Parathyroid adenoma (tissue), 2 donors: ENCODE data around the gene COL15A1.

Experiments
- H2AFZ ChIP-seq: fragments of 300-600 bp; sonication (generic); one replicate; pipeline ENCODE4 v1.7.0; 2017; ENCODE audit warnings: antibody characterized with exemption, mild to moderate bottlenecking
- H3K27ac ChIP-seq: fragments of 300-600 bp; sonication (generic); one replicate; pipeline ENCODE4 v1.7.0; 2017
- H3K27me3 ChIP-seq: fragments of 300-600 bp; sonication (generic); one replicate; pipeline ENCODE4 v1.7.0; 2017; ENCODE audit warnings: low read length; ENCODE audit not compliant: control insufficient read depth, insufficient read depth
- H3K36me3 ChIP-seq: fragments of 300-600 bp; sonication (generic); one replicate; pipeline ENCODE4 v1.7.0; 2017; ENCODE audit warnings: low read length; ENCODE audit not compliant: control insufficient read depth, insufficient read depth
- H3K4me1 ChIP-seq: fragments of 300-600 bp; sonication (generic); one replicate; pipeline ENCODE4 v1.7.0; 2017; ENCODE audit warnings: control low read depth
- H3K4me2 ChIP-seq: fragments of 300-600 bp; sonication (generic); one replicate; pipeline ENCODE4 v1.7.0; 2017; ENCODE audit warnings: low read length
- H3K4me3 ChIP-seq: fragments of 300-600 bp; sonication (generic); one replicate; pipeline ENCODE4 v1.7.0; 2017; ENCODE audit warnings: low read depth, low read length
- H3K79me2 ChIP-seq: fragments of 300-600 bp; sonication (generic); one replicate; pipeline ENCODE4 v1.7.0; 2017; ENCODE audit warnings: control low read depth
- H3K9ac ChIP-seq: fragments of 300-600 bp; sonication (generic); one replicate; pipeline ENCODE4 v1.7.0; 2017; ENCODE audit warnings: mild to moderate bottlenecking
- H3K9me3 ChIP-seq: fragments of 300-600 bp; sonication (generic); one replicate; pipeline ENCODE4 v1.7.0; 2017; ENCODE audit warnings: low read length; ENCODE audit not compliant: control insufficient read depth
- TF ChIP-seq, protein P1 (sequence below): fragments of 300-600 bp; sonication (generic); IDR thresholded peaks from one replicate; pipeline ENCODE4 v1.7.0; 2017; ENCODE audit warnings: antibody characterized with exemption, mild to moderate bottlenecking
- donor health status: primary hyperparathyroidism.

COL15A1 gene

DNA sequence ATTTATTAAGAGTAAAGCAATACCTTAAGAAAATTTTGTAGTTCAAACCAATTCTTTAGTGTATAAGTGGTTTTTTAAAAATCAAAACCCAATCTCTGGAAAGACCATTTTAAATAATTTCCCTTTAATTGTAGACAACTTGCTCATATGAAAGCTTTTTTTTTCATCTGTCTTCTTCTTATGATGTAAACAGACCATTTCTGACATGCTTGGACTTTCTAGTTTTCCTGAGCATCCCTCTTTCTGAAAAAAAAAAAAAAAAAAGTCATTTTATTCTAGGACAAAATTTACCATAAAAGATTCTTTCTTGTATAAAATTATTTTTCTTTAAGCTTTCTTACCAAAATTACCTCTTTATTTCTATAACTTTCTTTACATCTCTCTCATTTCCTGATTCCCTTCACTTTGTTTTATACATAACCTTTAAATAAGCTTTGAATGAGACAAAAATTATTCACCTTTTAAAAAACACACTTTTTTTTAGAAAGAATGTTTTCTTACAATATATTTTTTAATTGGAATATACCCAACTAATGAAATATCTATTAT is 67.5 kb downstream of the COL15A1 start:
- H3K4me2 ChIP-seq, result no peak overlapping the region
- H2AFZ ChIP-seq, result no peak overlapping the region

DNA sequence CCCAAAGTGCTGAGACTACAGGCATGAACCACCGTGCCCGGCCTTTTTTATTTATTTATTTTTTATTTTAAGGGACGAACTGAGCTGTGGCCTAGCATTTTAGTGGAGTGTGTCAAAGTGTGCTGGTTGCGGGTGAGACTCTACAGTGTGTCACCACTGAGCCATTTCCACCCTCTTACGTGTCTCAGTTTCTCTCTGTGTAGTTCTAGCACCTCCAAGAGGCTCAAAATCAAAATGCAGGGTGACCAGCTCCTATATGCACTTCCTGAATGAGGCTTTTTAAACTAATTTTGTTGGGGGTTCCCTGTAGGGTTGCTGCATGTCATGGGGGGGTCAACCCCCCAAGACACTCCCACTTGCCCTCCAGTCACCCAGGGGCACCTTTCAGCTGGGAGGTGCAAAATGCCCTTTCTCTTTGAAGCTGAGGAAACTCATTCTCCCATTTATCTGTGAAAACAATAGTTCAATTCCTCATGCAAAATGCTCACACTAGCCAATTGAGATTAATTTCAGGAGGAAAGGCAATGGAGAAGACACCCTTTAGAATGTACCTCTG is 69.3 kb downstream of the COL15A1 start:
- no peak overlapping the region for H3K9ac ChIP-seq
- no peak overlapping the region for H3K27ac ChIP-seq
- no peaks in the 10 kb centered on the region for H3K9me3 ChIP-seq
- TF ChIP-seq, protein P1, sequence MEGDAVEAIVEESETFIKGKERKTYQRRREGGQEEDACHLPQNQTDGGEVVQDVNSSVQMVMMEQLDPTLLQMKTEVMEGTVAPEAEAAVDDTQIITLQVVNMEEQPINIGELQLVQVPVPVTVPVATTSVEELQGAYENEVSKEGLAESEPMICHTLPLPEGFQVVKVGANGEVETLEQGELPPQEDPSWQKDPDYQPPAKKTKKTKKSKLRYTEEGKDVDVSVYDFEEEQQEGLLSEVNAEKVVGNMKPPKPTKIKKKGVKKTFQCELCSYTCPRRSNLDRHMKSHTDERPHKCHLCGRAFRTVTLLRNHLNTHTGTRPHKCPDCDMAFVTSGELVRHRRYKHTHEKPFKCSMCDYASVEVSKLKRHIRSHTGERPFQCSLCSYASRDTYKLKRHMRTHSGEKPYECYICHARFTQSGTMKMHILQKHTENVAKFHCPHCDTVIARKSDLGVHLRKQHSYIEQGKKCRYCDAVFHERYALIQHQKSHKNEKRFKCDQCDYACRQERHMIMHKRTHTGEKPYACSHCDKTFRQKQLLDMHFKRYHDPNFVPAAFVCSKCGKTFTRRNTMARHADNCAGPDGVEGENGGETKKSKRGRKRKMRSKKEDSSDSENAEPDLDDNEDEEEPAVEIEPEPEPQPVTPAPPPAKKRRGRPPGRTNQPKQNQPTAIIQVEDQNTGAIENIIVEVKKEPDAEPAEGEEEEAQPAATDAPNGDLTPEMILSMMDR, result no peak
- no peak overlapping the region for H3K4me3 ChIP-seq
- H3K36me3 ChIP-seq, result no peaks in the 10 kb centered on the region
- no peak overlapping the region for H2AFZ ChIP-seq
- no peaks in the 10 kb centered on the region for H3K4me1 ChIP-seq
- no peaks in the 10 kb centered on the region for H3K27me3 ChIP-seq
- no peaks in the 10 kb centered on the region for H3K79me2 ChIP-seq
- H3K4me2 ChIP-seq, result no peak overlapping the region

More for the DNA sequence above, 67.5 kb downstream of the COL15A1 start:
- Histone ChIP-seq H3K9me3 (no peaks in the 10 kb centered on the region), H3K4me3 (no peak overlapping the region), H3K36me3 (no peaks in the 10 kb centered on the region), H3K9ac (no peak overlapping the region), H3K4me1 (no peaks in the 10 kb centered on the region), H3K79me2 (no peaks in the 10 kb centered on the region), H3K27ac (no peak overlapping the region), H3K27me3 (no peaks in the 10 kb centered on the region)
- TF ChIP-seq, protein P1, result no peak

DNA sequence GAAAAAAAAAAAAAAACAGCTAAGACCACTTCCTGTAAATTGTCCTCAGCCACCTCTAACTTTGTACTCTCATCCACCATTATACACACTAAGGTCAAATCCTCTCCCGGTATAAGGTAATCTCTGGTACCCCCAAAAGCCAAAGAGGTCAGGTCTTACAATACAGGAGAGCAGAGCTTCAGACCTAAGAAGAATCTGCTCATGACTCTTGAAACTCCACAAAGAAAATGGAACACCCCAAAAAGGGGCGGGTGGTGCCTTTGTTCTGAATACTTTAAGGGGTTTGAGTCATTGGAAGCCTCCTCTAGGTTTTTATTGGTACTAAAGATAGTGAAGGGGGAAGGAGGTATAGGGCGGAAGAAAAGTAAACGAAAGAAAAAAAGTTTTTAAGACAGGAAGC is 69.8 kb downstream of the COL15A1 start:
- no peaks in the 10 kb centered on the region for H3K36me3 ChIP-seq
- TF ChIP-seq, protein P1, result no peak
- H2AFZ ChIP-seq, result no peak overlapping the region
- no peaks in the 10 kb centered on the region for H3K9me3 ChIP-seq
- H3K79me2 ChIP-seq, result no peaks in the 10 kb centered on the region
- H3K4me2 ChIP-seq, result no peak overlapping the region
- no peak overlapping the region for H3K4me3 ChIP-seq
- H3K4me1 ChIP-seq, result no peaks in the 10 kb centered on the region
- H3K27ac ChIP-seq, result no peak overlapping the region
- H3K9ac ChIP-seq, result no peak overlapping the region
- H3K27me3 ChIP-seq, result no peaks in the 10 kb centered on the region

DNA sequence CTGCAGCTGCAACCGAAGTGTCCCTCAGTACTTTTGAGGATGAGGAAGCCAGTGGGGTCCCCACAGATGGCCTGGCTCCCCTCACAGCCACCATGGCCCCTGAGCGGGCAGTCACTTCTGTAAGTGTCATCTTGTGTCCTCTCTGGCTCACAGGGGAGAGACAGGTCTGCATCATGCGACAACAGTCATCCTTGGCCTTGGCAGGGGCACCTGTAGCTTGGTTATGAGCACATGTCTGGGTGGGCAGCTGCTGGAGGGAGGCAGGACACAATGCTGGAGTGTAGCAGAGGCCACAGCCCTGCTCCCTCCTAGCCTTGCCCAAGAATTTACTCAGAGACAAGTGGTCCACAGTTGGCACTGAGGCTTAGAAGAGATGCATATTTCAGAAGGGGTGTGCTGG is 71.7 kb downstream of the COL15A1 start:
- H3K36me3 ChIP-seq, result no peaks in the 10 kb centered on the region
- H2AFZ ChIP-seq, result no peak overlapping the region
- no peak overlapping the region for H3K27ac ChIP-seq
- no peak overlapping the region for H3K9ac ChIP-seq
- H3K4me2 ChIP-seq, result no peak overlapping the region
- no peaks in the 10 kb centered on the region for H3K27me3 ChIP-seq
- no peaks in the 10 kb centered on the region for H3K79me2 ChIP-seq
- H3K4me1 ChIP-seq, result no peaks in the 10 kb centered on the region
- TF ChIP-seq, protein P1, result no peak
- H3K9me3 ChIP-seq, result no peaks in the 10 kb centered on the region
- no peak overlapping the region for H3K4me3 ChIP-seq

DNA sequence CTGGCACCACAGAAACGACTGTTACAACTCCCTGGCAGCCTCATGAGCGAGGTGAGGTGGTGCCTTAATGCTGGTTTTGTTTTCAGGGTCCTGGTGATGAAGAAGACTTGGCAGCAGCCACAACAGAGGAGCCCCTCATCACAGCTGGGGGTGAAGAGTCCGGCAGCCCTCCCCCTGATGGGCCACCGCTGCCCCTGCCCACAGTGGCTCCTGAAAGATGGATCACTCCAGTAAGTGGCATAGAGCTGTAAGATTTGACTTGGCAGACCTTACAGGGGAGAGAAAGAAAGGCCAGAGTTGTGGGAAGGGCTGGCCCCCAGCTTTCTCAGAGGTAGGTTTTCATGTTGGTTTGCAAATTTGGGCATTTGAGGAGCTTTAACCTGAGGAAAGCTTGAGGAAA is 72.2 kb downstream of the COL15A1 start:
- Histone ChIP-seq H3K27ac (no peak overlapping the region), H3K79me2 (no peaks in the 10 kb centered on the region), H3K4me2 (no peak overlapping the region), H3K9me3 (no peaks in the 10 kb centered on the region), H3K27me3 (no peaks in the 10 kb centered on the region), H3K4me3 (no peak overlapping the region), H3K4me1 (no peaks in the 10 kb centered on the region), H3K9ac (no peak overlapping the region), H2AFZ (no peak overlapping the region), H3K36me3 (no peaks in the 10 kb centered on the region)
- TF ChIP-seq, protein P1, result no peak
